NCI-H1436 treated with DMSO at 0.1 percent for 48 hours (cell line): Measurements from ENCODE around the gene CARD9.

Experiments used
- DNase-seq: peaks from one replicate; lab custom pipeline; 2025; lab: John Stamatoyannopoulos, UW

CARD9 gene

GRCh38 chr9:136380381-136380780 lies 6.9 kb upstream of the CARD9 start:
- no peak for DNase-seq

DNA sequence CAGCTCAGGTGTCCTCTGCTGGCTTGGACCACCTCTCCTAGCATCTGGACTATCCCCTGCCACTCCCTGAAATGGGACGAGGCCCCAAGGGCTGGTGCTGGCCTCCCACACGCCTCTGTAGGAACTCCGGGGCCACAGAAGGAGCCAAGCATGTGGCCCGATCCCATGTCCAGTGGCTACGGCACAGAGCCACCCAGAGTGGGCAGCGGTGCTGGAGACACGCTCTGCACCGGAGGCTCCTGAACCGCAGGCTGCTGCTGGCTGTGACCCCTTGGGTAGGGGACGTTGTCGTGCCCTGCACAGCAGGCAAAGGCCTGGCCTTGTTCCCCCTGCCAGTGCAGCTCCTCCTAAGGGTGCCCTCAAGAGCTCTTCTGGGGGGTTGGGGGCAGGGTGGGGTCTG lies 6.4 kb upstream of the CARD9 start:
- no peak for DNase-seq

DNA sequence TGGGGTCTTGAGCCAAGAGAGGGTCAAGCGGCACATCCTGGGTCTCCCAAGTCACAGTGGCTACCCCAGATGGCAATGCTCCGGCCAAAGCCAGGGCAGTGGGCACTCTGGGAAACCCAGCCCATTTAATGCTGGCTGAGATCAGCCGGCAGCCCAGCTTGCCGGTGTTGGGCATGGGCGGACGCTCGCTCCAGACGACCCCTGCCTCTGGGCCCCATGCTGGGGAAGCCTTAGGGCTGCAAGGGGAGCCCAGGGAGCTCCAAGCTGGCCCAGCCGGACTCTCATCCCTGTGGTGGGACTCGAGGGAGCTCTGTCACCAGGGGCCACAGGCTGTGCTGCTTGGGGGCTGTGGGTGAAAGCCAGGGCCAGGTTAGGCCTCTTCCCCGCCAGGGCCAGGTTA lies 5.9 kb upstream of the CARD9 start:
- no peak for DNase-seq

DNA sequence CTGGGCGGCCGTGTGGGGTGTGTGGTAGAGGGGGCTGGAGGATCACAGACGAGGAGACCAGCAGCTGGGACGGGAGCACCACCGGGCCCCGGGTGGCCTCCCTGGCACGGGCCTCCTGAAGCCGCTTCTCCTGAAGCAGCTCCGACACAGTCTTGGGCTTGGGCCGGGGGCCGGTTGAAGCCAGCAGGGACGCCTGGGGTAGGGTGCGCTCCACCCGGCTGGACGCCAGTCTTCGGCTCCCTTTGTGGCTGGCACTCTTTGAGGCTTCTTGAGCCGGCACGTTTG lies 5.5 kb upstream of the CARD9 start:
- no peak for DNase-seq

GRCh38 chr9:136378170-136379002 lies 4.9 kb upstream of the CARD9 start:
- no peak for DNase-seq

DNA sequence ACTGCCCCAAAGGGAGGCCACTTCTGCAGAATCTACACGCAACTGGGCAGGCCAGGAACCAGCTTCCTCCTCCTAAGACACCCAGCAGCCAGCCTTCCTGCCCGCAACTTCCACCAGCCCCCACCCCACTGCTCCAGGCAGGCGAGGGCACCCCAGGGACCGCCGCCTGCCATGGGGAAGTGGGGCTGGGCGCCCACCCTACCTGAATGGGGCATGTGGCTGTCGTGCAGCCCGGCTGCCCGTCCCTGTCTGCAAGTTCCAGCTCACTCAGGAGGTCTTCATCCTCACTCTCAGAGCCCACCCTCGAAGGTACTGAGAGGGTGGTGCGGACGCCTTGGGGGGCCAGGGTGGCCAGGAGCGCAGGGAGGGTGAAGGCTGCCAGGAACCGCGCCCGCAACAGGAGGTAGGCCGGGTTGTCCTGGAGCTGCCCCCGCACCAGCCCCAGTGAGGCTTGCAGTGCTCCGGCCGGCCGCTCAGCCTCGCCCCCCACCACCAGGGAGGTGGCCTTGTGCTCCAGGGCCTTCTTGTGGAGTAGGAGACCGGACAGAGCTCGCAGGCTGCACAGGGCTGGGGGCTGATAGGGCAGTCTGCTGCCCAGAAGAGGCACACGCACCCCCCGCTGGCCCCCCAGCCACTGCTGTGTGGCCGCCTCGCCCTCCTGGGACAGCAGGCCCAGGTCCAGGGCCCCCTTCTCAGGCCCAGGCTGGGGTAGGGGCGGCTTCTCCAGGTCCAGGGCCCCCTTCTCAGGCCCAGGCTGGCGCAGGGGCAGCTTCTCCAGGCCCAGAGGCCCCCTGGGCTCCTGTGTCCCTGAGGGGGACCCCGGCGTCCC lies 4.1 kb upstream of the CARD9 start:
- no peak for DNase-seq

- no peak for DNase-seq
These were observed 3.0 kb upstream of the CARD9 start for GRCh38 chr9:136376457-136376856.

- no peak for DNase-seq
These were observed 1.6 kb upstream of the CARD9 start for GRCh38 chr9:136375096-136375495.

- no peak for DNase-seq
These were observed 710 bp upstream of the CARD9 start for GRCh38 chr9:136374183-136374575.

GRCh38 chr9:136372561-136373299 lies 739 bp downstream of the CARD9 start:
- DNase-seq, result no peak

GRCh38 chr9:136372006-136372405 lies 1.5 kb downstream of the CARD9 start:
- no peak for DNase-seq

GRCh38 chr9:136371533-136371880 lies 2.0 kb downstream of the CARD9 start:
- DNase-seq, result no peak

DNA sequence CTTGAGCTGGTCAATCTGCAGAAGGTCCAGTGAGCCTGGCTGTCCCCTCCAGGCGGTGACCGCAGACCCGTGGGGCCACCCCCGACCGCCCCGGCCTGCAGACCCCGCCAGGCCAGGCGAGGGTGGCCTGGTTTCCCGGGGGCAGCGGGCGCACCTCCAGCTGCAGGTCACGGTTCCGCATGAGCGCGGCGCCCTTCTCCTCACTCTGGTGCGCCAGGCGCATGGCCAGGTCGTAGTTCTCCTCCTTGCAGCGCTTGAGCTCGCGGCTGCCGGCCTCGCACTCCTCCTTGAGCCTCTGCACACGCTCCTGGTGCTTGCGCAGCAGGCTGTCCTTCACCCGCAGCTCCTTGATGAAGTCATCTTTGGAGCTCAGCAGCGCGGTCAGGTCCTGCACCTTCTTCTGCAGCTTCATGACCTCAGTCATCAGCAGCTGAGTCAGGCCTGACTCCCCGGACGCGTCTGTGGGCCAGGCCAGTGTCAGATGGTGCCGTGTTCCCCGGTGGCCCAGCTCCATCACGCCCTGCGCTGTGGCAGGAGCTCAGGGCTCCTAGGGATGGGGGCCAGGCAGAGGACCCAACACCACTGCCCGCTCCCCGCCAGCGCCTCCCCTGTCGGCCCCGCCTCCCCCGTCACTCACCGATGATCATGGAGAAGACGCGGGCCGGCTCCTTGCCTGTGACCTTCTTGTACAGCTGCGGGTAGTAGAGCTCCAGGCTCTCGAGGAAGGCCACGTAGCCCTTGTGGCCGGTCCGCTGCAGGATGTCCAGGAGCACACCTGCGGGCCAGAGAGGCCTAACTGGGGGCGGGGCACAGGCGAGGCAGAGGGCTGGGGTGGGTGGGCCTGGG lies 2.6 kb downstream of the CARD9 start:
- no peak for DNase-seq

DNA sequence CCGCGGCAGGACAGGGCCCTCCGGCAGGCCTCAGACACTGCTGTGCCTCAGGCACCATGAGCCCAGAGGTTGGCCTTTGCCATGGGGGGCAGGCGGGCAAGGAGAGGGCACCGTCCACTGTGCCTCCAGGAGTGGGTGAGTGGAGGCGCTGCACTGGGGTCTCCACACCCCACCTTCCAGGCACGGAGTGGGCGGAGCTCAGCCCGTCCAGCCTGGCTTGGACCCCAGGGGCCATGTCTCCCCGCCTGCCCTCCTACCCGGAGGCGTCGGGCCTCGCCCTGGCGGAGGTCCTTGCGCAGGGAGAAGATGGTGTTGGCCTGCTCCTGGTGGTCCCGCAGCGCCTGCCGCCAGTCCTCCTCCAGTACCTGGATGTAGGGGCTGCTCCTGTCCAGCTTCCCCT lies 3.4 kb downstream of the CARD9 start:
- DNase-seq, result no peak

- DNase-seq, result no peak
These were observed 5.3 kb downstream of the CARD9 start for GRCh38 chr9:136368190-136368589.

DNA sequence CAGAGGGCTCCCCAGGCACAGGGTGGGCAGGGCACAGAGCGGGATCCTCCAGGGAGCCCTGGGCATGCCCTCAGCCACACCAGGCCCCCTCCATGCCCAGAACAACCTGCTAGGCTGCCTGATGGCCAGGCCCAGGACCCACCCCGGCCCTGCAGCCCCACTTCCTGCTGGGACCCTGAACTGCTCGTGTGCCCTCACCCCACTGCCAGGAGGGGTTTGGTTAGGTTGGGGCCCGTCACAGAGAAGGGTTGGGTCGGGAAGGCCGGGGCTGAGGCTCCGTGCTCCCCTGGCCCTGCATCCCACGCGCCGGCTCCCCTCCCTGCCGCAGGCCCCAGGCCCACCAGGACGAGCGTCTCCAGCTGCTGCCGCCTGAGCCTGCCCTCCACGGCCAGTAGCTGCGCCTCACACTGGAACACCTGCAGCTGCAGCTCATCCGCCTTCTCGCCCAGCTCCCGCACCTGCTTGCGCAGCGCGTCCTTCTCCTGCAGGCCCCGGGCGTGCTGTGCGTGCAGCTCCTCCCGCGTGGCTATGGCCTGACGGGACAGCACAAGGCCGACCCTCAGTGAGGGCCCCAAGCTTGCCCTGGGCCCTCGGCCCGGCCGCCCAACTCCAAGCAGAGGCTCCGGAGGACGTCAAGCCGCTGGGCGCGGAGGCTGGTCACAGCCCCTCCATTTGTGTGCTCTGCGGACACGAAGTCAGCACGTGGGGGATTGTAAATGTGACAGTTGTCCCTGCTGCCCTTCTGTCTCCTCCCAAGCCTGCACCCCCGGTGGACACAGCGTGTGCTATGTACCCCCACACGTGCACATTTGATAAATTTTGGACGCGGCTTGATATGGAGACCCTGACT lies 5.9 kb downstream of the CARD9 start:
- no peak for DNase-seq

- no peak for DNase-seq
These were observed 6.6 kb downstream of the CARD9 start for GRCh38 chr9:136366826-136367225.

- DNase-seq, result no peak
These were observed 7.7 kb downstream of the CARD9 start for GRCh38 chr9:136365775-136366222.

DNA sequence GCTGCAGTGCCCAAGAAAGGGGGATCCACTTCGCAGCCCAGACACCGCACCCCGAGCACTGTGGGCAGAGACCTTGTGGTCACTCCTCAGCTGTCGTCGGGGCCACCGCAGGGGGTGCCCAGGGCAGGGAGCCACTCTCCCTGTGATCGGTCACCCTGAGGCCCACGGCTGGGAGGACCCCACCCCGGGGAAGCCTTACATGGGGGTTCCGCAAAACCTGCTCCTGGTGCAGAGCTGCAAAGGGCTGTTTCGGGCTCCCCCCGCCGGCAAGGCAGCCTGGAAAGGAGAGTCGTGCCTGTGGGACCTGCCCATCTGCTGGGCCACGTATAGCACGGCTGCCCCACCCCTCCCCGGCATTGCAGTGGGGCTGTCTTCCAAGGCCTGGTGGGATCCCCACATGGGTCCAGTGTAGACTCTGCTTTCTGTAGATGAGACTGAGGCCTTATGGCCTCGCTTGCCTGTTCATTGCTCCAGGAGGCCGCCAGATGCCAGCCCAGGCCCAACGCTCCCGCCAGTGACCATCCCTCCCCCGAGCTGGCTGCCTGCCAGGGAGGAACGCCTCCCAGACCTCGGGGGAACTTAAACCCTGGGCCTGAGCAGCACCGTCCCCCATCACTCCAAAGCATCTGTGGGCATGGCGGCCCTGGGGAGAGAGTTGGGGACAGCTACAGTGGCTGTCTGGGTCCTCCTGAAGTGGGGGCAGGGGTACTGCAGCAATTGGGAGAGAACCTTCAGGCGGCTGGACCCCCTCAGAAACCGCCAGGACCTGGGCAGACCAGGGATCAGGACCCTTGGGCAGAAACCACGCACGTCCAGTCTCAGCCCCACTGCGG lies 8.3 kb downstream of the CARD9 start:
- DNase-seq, result no peak
